Lower leg skin (tissue), 3 donors: ENCODE data around the gene CD302.

Source experiments
- POLR2A ChIP-seq, 2 donors: fragments of 450-650 bp; IDR thresholded peaks; one replicate each; pipeline ENCODE4 v1.6.1; 2016 to 2017; ENCODE audit warnings: antibody characterized with exemption in 2 of 2, mild to moderate bottlenecking in 1 of 2, moderate library complexity in 1 of 2
- TF ChIP-seq, protein P1 (sequence below), 3 donors: fragments of 450-650 bp; IDR thresholded peaks; one replicate each; pipeline ENCODE4 v1.5.1; 2016; ENCODE audit warnings: antibody characterized with exemption in 3 of 3, mild to moderate bottlenecking in 3 of 3, moderate library complexity in 2 of 3

DNA sequence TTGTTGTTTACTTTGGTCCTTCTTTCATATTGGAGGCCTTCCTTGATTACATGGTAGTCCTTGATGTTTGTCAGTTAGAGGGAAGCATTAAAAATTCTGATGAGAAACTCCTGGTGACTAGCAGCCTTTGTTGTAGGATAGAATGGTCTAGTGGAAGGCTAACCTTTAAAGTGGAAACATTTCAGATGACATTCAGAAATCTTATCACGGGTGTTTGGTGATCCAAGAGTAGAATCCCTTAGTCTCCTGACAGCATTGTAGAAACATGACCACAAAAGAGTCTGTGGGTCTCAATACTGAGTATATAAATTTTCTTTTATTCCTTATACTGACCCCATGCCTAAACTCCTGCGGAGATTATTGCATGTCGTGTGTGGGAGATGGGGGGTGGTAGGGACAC, 72.3 kb downstream of the CD302 start:
- TF ChIP-seq, protein P1, sequence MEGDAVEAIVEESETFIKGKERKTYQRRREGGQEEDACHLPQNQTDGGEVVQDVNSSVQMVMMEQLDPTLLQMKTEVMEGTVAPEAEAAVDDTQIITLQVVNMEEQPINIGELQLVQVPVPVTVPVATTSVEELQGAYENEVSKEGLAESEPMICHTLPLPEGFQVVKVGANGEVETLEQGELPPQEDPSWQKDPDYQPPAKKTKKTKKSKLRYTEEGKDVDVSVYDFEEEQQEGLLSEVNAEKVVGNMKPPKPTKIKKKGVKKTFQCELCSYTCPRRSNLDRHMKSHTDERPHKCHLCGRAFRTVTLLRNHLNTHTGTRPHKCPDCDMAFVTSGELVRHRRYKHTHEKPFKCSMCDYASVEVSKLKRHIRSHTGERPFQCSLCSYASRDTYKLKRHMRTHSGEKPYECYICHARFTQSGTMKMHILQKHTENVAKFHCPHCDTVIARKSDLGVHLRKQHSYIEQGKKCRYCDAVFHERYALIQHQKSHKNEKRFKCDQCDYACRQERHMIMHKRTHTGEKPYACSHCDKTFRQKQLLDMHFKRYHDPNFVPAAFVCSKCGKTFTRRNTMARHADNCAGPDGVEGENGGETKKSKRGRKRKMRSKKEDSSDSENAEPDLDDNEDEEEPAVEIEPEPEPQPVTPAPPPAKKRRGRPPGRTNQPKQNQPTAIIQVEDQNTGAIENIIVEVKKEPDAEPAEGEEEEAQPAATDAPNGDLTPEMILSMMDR (IDR thresholded peaks at IDR 0.05) = no peak
- no peak for TF ChIP-seq POLR2A (IDR thresholded peaks at IDR 0.05)
